GM23338 (cell line): ENCODE results near the gene PLEKHN1. TPM values are rescaled to one million over a fixed set of nuclear protein-coding genes. Genes with fewer than 3 reads are reported as not detected.

Source experiments
- ATAC-seq: fragments of 200-7000 bp; cut with Tn5 transposase; 3 replicates; pipeline ENCODE4 v1.9.1; 2020
- DNase-seq: peaks from one replicate; pipeline ENCODE4 v3.0.0-alpha.2; 2015; ENCODE audit warnings: low spot score
- H2AFZ ChIP-seq: fragments of 200-600 bp; sonication (generic); 2 replicates; pipeline ENCODE4 v1.8.0; 2016; ENCODE audit warnings: antibody characterized with exemption, mild to moderate bottlenecking, moderate library complexity
- H3F3A ChIP-seq: fragments of 200-600 bp; sonication (generic); replicated peaks from 2 replicates; pipeline ENCODE4 v1.8.0; 2017; ENCODE audit warnings: antibody characterized with exemption, mixed run types, low read depth
- H3K27ac ChIP-seq: fragments of 200-600 bp; sonication (generic); 2 replicates; pipeline ENCODE4 v1.6.1; 2016; ENCODE audit warnings: low read depth
- H3K27me3 ChIP-seq: fragments of 200-600 bp; sonication (generic); 2 replicates; pipeline ENCODE4 v1.8.0; 2016; ENCODE audit warnings: mild to moderate bottlenecking, mixed run types, moderate library complexity; ENCODE audit not compliant: insufficient read depth
- H3K36me3 ChIP-seq: fragments of 200-600 bp; sonication (generic); 2 replicates; pipeline ENCODE4 v1.8.0; 2016; ENCODE audit warnings: mild to moderate bottlenecking; ENCODE audit not compliant: insufficient read depth
- H3K4me1 ChIP-seq: fragments of 200-600 bp; sonication (generic); 2 replicates; pipeline ENCODE4 v1.8.0; 2016; ENCODE audit warnings: mild to moderate bottlenecking, moderate library complexity; ENCODE audit not compliant: insufficient read depth
- H3K4me2 ChIP-seq: fragments of 200-600 bp; sonication (generic); 2 replicates; pipeline ENCODE4 v1.7.1; 2017; ENCODE audit warnings: mixed run types
- H3K4me3 ChIP-seq: fragments of 200-600 bp; sonication (generic); 2 replicates; pipeline ENCODE4 v1.6.1; 2016; ENCODE audit warnings: mixed run types
- H3K79me2 ChIP-seq: fragments of 200-600 bp; sonication (generic); replicated peaks from 2 replicates; pipeline ENCODE4 v1.8.0; 2017; ENCODE audit warnings: mild to moderate bottlenecking; ENCODE audit not compliant: insufficient read depth
- H3K9me2 ChIP-seq: fragments of 200-600 bp; sonication (generic); 2 replicates; pipeline ENCODE4 v1.8.0; 2017; ENCODE audit not compliant: insufficient read depth
- H4K20me1 ChIP-seq: fragments of 200-600 bp; sonication (generic); replicated peaks from 2 replicates; pipeline ENCODE4 v1.8.0; 2017; ENCODE audit warnings: mild to moderate bottlenecking; ENCODE audit not compliant: insufficient read depth
- H3K27ac Mint-ChIP-seq: 2 replicates; pipeline ENCODE4 v1.8.0; 2020; ENCODE audit warnings: inconsistent platforms, mild to moderate bottlenecking, moderate library complexity, mixed read lengths
- H3K27me3 Mint-ChIP-seq: 3 replicates; pipeline ENCODE4 v1.8.0; 2022; ENCODE audit warnings: low read depth, mild to moderate bottlenecking, moderate library complexity, mixed read lengths, inconsistent platforms; ENCODE audit not compliant: insufficient read depth, poor library complexity
- H3K36me3 Mint-ChIP-seq: 3 replicates; pipeline ENCODE4 v1.8.0; 2021; ENCODE audit warnings: low read depth, mild to moderate bottlenecking, inconsistent platforms, moderate library complexity, mixed read lengths
- H3K4me1 Mint-ChIP-seq: 3 replicates; pipeline ENCODE4 v1.8.0; 2020; ENCODE audit warnings: mild to moderate bottlenecking, inconsistent platforms, mixed read lengths
- H3K4me3 Mint-ChIP-seq: 3 replicates; pipeline ENCODE4 v1.8.0; 2021; ENCODE audit warnings: moderate library complexity, mild to moderate bottlenecking, inconsistent platforms, mixed read lengths
- H3K9me3 Mint-ChIP-seq: 3 replicates; pipeline ENCODE4 v1.8.0; 2020; ENCODE audit warnings: moderate library complexity, mild to moderate bottlenecking, inconsistent platforms, mixed read lengths
- CREB1 ChIP-seq: fragments of 250-450 bp; sonication (Bioruptor Pico); IDR thresholded peaks from 2 replicates; pipeline ENCODE4 v1.5.0; 2020; ENCODE audit warnings: low read depth, mild to moderate bottlenecking, moderate library complexity
- EZH2 ChIP-seq: fragments of 200-600 bp; sonication (generic); IDR thresholded peaks from one replicate; pipeline ENCODE4 v1.8.0; 2017; ENCODE audit warnings: antibody characterized with exemption, mild to moderate bottlenecking, low read depth; ENCODE audit not compliant: unreplicated experiment
- EZH2phosphoT487 ChIP-seq: fragments of 200-600 bp; sonication (generic); IDR thresholded peaks from one replicate; pipeline ENCODE4 v1.8.1; 2018; ENCODE audit warnings: antibody characterized with exemption; ENCODE audit not compliant: unreplicated experiment
- JUNB ChIP-seq: IDR thresholded peaks from one replicate; pipeline ENCODE4 v1.6.1; 2016; ENCODE audit warnings: antibody characterized with exemption; ENCODE audit not compliant: unreplicated experiment
- NANOG ChIP-seq: IDR thresholded peaks from 2 replicates; pipeline ENCODE4 v1.6.1; 2016; ENCODE audit warnings: antibody characterized with exemption, borderline replicate concordance
- STAT1 ChIP-seq: IDR thresholded peaks from one replicate; pipeline ENCODE4 v1.6.1; 2016; ENCODE audit warnings: antibody characterized with exemption; ENCODE audit not compliant: unreplicated experiment
- ZNF114 ChIP-seq: fragments of 250-450 bp; sonication (Bioruptor Pico); IDR thresholded peaks from 2 replicates; pipeline ENCODE4 v1.5.0; 2020; ENCODE audit warnings: mild to moderate bottlenecking, moderate library complexity
- polyA plus RNA-seq: library from polyadenylated mRNA; unstranded; fragments of >200 nt; fragmentation: Nextera tagmentation; extraction: Ambion mirVana; gene quantifications from 2 replicates; pipeline ENCODE4 v1.2.1, GENCODE V29; 2016
- total RNA-seq: library from RNA; depleted of rRNA; stranded (reverse); fragments of >200 nt; shearing (Covaris generic); gene quantifications from 2 replicates; pipeline ENCODE4 v1.2.3, GENCODE V29; 2014
- TF ChIP-seq, protein P1 (sequence below): fragments of 250-450 bp; sonication (Bioruptor Pico); IDR thresholded peaks from 2 replicates; pipeline ENCODE4 v1.5.0; 2020; ENCODE audit warnings: mild to moderate bottlenecking, moderate library complexity
- TF ChIP-seq, protein P2 (sequence below): IDR thresholded peaks from 2 replicates; pipeline ENCODE4 v1.6.1; 2016; ENCODE audit warnings: antibody characterized with exemption
- TF ChIP-seq, protein P3 (sequence below): IDR thresholded peaks from one replicate; pipeline ENCODE4 v1.6.1; 2018; ENCODE audit warnings: antibody characterized with exemption; ENCODE audit not compliant: unreplicated experiment
- TF ChIP-seq, protein P4 (sequence below), 2 experiments: fragments of 200-600 bp in 1 of 2; sonication (generic) in 1 of 2; conservative IDR thresholded peaks; 2 replicates each; pipeline versions ENCODE4 v1.5.1 to v1.6.1; 2016 to 2017; ENCODE audit warnings: antibody characterized with exemption in 2 of 2, low read depth in 2 of 2, mild to moderate bottlenecking in 2 of 2, moderate library complexity in 1 of 2

PLEKHN1 gene
- total and polyA plus RNA-seq, 2 experiments from 2014 or later: 1.4 to 3.3 TPM

GRCh38 chr1:1004420-1004779 lies 38.1 kb downstream of the PLEKHN1 start (continued):
- TF ChIP-seq, protein P1, sequence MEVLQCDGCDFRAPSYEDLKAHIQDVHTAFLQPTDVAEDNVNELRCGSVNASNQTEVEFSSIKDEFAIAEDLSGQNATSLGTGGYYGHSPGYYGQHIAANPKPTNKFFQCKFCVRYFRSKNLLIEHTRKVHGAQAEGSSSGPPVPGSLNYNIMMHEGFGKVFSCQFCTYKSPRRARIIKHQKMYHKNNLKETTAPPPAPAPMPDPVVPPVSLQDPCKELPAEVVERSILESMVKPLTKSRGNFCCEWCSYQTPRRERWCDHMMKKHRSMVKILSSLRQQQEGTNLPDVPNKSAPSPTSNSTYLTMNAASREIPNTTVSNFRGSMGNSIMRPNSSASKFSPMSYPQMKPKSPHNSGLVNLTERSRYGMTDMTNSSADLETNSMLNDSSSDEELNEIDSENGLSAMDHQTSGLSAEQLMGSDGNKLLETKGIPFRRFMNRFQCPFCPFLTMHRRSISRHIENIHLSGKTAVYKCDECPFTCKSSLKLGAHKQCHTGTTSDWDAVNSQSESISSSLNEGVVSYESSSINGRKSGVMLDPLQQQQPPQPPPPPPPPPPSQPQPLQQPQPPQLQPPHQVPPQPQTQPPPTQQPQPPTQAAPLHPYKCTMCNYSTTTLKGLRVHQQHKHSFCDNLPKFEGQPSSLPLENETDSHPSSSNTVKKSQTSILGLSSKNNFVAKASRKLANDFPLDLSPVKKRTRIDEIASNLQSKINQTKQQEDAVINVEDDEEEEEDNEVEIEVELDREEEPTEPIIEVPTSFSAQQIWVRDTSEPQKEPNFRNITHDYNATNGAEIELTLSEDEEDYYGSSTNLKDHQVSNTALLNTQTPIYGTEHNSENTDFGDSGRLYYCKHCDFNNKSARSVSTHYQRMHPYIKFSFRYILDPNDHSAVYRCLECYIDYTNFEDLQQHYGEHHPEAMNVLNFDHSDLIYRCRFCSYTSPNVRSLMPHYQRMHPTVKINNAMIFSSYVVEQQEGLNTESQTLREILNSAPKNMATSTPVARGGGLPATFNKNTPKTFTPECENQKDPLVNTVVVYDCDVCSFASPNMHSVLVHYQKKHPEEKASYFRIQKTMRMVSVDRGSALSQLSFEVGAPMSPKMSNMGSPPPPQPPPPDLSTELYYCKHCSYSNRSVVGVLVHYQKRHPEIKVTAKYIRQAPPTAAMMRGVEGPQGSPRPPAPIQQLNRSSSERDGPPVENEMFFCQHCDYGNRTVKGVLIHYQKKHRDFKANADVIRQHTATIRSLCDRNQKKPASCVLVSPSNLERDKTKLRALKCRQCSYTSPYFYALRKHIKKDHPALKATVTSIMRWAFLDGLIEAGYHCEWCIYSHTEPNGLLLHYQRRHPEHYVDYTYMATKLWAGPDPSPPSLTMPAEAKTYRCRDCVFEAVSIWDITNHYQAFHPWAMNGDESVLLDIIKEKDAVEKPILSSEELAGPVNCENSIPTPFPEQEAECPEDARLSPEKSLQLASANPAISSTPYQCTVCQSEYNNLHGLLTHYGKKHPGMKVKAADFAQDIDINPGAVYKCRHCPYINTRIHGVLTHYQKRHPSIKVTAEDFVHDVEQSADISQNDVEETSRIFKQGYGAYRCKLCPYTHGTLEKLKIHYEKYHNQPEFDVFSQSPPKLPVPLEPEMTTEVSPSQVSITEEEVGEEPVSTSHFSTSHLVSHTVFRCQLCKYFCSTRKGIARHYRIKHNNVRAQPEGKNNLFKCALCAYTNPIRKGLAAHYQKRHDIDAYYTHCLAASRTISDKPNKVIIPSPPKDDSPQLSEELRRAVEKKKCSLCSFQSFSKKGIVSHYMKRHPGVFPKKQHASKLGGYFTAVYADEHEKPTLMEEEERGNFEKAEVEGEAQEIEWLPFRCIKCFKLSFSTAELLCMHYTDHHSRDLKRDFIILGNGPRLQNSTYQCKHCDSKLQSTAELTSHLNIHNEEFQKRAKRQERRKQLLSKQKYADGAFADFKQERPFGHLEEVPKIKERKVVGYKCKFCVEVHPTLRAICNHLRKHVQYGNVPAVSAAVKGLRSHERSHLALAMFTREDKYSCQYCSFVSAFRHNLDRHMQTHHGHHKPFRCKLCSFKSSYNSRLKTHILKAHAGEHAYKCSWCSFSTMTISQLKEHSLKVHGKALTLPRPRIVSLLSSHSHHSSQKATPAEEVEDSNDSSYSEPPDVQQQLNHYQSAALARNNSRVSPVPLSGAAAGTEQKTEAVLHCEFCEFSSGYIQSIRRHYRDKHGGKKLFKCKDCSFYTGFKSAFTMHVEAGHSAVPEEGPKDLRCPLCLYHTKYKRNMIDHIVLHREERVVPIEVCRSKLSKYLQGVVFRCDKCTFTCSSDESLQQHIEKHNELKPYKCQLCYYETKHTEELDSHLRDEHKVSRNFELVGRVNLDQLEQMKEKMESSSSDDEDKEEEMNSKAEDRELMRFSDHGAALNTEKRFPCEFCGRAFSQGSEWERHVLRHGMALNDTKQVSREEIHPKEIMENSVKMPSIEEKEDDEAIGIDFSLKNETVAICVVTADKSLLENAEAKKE (CRISPR knock-in tag): no peak
- TF ChIP-seq EZH2phosphoT487 (no peak), EZH2 (no peak)
- TF ChIP-seq, protein P2, sequence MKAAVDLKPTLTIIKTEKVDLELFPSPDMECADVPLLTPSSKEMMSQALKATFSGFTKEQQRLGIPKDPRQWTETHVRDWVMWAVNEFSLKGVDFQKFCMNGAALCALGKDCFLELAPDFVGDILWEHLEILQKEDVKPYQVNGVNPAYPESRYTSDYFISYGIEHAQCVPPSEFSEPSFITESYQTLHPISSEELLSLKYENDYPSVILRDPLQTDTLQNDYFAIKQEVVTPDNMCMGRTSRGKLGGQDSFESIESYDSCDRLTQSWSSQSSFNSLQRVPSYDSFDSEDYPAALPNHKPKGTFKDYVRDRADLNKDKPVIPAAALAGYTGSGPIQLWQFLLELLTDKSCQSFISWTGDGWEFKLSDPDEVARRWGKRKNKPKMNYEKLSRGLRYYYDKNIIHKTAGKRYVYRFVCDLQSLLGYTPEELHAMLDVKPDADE: no peak

- no peaks in the 10 kb centered on the region; the same call in 2 of the 3 replicates for H3K36me3 Mint-ChIP-seq
- H3K27me3 Mint-ChIP-seq: peaks cover 57% of the 10 kb centered on the region
- DNase-seq (no peak), ATAC-seq (peak; percentile 24)
- H3K4me2 ChIP-seq: no peak overlapping the region
- no peak overlapping the region for H3K27ac ChIP-seq
- peak overlapping the region; percentile 19; the same call in 1 of the 3 replicates for H3K4me3 Mint-ChIP-seq
- peaks cover 68% of the 10 kb centered on the region for H3K27me3 ChIP-seq
- peaks cover 4% of the 10 kb centered on the region; the same call in 1 of the 2 replicates for H3F3A ChIP-seq
- H3K4me1 ChIP-seq: peaks cover 8% of the 10 kb centered on the region; the same call in 1 of the 2 replicates
- no peak overlapping the region for H3K4me3 ChIP-seq
- H3K4me1 Mint-ChIP-seq: peaks cover 18% of the 10 kb centered on the region
- H2AFZ ChIP-seq: no peak overlapping the region
- no peaks in the 10 kb centered on the region for H3K79me2 ChIP-seq
- H3K9me3 Mint-ChIP-seq: peaks cover 2% of the 10 kb centered on the region; the same call in 1 of the 3 replicates
- no peak overlapping the region for H3K27ac Mint-ChIP-seq
- no peaks in the 10 kb centered on the region for H3K36me3 ChIP-seq
- H3K9me2 ChIP-seq: no peaks in the 10 kb centered on the region
- no peaks in the 10 kb centered on the region; the same call in 1 of the 2 replicates for H4K20me1 ChIP-seq
- TF ChIP-seq NANOG (no peak), CREB1 (CRISPR knock-in tag) (no peak), JUNB (no peak), STAT1 (no peak), ZNF114 (CRISPR knock-in tag) (no peak), EZH2phosphoT487 (no peak)
- TF ChIP-seq, protein P3, sequence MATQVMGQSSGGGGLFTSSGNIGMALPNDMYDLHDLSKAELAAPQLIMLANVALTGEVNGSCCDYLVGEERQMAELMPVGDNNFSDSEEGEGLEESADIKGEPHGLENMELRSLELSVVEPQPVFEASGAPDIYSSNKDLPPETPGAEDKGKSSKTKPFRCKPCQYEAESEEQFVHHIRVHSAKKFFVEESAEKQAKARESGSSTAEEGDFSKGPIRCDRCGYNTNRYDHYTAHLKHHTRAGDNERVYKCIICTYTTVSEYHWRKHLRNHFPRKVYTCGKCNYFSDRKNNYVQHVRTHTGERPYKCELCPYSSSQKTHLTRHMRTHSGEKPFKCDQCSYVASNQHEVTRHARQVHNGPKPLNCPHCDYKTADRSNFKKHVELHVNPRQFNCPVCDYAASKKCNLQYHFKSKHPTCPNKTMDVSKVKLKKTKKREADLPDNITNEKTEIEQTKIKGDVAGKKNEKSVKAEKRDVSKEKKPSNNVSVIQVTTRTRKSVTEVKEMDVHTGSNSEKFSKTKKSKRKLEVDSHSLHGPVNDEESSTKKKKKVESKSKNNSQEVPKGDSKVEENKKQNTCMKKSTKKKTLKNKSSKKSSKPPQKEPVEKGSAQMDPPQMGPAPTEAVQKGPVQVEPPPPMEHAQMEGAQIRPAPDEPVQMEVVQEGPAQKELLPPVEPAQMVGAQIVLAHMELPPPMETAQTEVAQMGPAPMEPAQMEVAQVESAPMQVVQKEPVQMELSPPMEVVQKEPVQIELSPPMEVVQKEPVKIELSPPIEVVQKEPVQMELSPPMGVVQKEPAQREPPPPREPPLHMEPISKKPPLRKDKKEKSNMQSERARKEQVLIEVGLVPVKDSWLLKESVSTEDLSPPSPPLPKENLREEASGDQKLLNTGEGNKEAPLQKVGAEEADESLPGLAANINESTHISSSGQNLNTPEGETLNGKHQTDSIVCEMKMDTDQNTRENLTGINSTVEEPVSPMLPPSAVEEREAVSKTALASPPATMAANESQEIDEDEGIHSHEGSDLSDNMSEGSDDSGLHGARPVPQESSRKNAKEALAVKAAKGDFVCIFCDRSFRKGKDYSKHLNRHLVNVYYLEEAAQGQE: no peak
- TF ChIP-seq, protein P4, sequence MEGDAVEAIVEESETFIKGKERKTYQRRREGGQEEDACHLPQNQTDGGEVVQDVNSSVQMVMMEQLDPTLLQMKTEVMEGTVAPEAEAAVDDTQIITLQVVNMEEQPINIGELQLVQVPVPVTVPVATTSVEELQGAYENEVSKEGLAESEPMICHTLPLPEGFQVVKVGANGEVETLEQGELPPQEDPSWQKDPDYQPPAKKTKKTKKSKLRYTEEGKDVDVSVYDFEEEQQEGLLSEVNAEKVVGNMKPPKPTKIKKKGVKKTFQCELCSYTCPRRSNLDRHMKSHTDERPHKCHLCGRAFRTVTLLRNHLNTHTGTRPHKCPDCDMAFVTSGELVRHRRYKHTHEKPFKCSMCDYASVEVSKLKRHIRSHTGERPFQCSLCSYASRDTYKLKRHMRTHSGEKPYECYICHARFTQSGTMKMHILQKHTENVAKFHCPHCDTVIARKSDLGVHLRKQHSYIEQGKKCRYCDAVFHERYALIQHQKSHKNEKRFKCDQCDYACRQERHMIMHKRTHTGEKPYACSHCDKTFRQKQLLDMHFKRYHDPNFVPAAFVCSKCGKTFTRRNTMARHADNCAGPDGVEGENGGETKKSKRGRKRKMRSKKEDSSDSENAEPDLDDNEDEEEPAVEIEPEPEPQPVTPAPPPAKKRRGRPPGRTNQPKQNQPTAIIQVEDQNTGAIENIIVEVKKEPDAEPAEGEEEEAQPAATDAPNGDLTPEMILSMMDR (conservative IDR thresholded peaks at IDR 0.05; ENCODE audit: low read depth in 2 of 2): no peak
Observed at GRCh38 chr1:1004780-1005697, 38.8 kb downstream of the PLEKHN1 start.
